HG03139 (cell line): ENCODE results near the gene USH1G.
"Not testable (repeated sequence)": the region's sequence is repeated elsewhere in the genome, so short reads cannot be mapped to it uniquely, and the experiment has no call there.

Experiments
- ATAC-seq: cut with Tn5 transposase; IDR thresholded peaks from one replicate; pipeline ENCODE4 v1.9.1; 2021; ENCODE audit not compliant: unreplicated experiment

The USH1G gene

GRCh38 chr17:74906214-74906793 is 16.8 kb downstream of the USH1G start:
- ATAC-seq, result not testable (repeated sequence)

GRCh38 chr17:74904687-74905409 is 18.2 kb downstream of the USH1G start:
- no peak for ATAC-seq

GRCh38 chr17:74903671-74904070 is 19.4 kb downstream of the USH1G start:
- no peak for ATAC-seq

GRCh38 chr17:74903034-74903433 is 20.0 kb downstream of the USH1G start:
- ATAC-seq, result no peak

- no peak for ATAC-seq
Observed at GRCh38 chr17:74901353-74902135, 21.5 kb downstream of the USH1G start.

GRCh38 chr17:74900208-74900607 is 22.8 kb downstream of the USH1G start:
- no peak for ATAC-seq

- ATAC-seq, result no peak
Observed at GRCh38 chr17:74898376-74898946, 24.6 kb downstream of the USH1G start.

GRCh38 chr17:74893936-74894671 is 29.0 kb downstream of the USH1G start:
- no peak for ATAC-seq

GRCh38 chr17:74892974-74893911 is 29.8 kb downstream of the USH1G start, which contains the start of gene FADS6:
Gene FADS6 (minus strand): TSS chr17:74893633. CDS start chr17:74893595, 38 bp downstream.
- ATAC-seq, result no peak

- ATAC-seq, result no peak
Observed at GRCh38 chr17:74892013-74892841, 30.8 kb downstream of the USH1G start.

GRCh38 chr17:74890554-74890953 is 32.5 kb downstream of the USH1G start:
- no peak for ATAC-seq

- no peak for ATAC-seq
Observed at GRCh38 chr17:74888469-74888868, 34.6 kb downstream of the USH1G start.

GRCh38 chr17:74883241-74883745 is 39.8 kb downstream of the USH1G start:
- ATAC-seq, result no peak

GRCh38 chr17:74882517-74883240 is 40.4 kb downstream of the USH1G start:
- ATAC-seq, result no peak

GRCh38 chr17:74881073-74881472 is 42.0 kb downstream of the USH1G start:
- ATAC-seq, result no peak

GRCh38 chr17:74879308-74879707 is 43.7 kb downstream of the USH1G start:
- no peak for ATAC-seq

GRCh38 chr17:74878658-74879057 is 44.4 kb downstream of the USH1G start:
- no peak for ATAC-seq
